DND-41 (cell line): Measurements from ENCODE around the gene DLAT.

Experiments
- EZH2 ChIP-seq: IDR thresholded peaks from 3 replicates; pipeline ENCODE4 v1.6.1; 2012; ENCODE audit warnings: borderline replicate concordance, low read depth, mild to moderate bottlenecking, moderate library complexity, low read length, inconsistent platforms; ENCODE audit not compliant: severe bottlenecking
- TF ChIP-seq, protein P1 (sequence below): IDR thresholded peaks from 2 replicates; pipeline ENCODE4 v1.5.1; 2012; ENCODE audit warnings: borderline replicate concordance, low read length, moderate library complexity, mild to moderate bottlenecking; ENCODE audit not compliant: poor library complexity, severe bottlenecking; ENCODE audit errors: extremely low read depth

DNA sequence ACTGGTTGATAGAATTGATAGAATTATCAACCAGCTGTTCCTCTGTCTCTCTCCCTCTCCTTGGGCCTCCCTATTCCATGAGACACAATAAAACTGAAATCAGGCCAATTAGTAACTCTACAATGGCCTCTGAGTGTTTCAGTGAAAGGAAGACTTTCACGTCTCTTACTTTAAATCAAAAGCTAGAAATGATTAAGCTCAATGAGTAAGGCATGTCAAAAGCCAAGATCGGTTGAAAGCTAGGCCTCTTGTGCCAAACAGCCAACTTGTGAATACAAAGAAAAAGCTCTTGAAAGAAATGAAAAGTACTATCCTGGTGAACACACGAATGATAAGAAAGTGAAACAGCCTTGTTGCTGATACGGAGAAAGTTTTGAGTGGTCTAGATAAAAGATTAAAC lies 32.0 kb downstream of the DLAT start:
- TF ChIP-seq, protein P1, sequence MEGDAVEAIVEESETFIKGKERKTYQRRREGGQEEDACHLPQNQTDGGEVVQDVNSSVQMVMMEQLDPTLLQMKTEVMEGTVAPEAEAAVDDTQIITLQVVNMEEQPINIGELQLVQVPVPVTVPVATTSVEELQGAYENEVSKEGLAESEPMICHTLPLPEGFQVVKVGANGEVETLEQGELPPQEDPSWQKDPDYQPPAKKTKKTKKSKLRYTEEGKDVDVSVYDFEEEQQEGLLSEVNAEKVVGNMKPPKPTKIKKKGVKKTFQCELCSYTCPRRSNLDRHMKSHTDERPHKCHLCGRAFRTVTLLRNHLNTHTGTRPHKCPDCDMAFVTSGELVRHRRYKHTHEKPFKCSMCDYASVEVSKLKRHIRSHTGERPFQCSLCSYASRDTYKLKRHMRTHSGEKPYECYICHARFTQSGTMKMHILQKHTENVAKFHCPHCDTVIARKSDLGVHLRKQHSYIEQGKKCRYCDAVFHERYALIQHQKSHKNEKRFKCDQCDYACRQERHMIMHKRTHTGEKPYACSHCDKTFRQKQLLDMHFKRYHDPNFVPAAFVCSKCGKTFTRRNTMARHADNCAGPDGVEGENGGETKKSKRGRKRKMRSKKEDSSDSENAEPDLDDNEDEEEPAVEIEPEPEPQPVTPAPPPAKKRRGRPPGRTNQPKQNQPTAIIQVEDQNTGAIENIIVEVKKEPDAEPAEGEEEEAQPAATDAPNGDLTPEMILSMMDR = no peak
- TF ChIP-seq EZH2 = no peak
